Osteoblast (primary cell): Measurements from ENCODE around the gene IL27RA. TPM values are rescaled to one million over a fixed set of nuclear protein-coding genes. Genes with fewer than 3 reads are reported as not detected.

Experiments used
- DNase-seq: peaks from one replicate; pipeline ENCODE4 v3.0.0; 2011; ENCODE audit warnings: low spot score, mixed read lengths; ENCODE audit not compliant: insufficient read length; ENCODE audit errors: missing footprints
- H2AFZ ChIP-seq: 2 replicates; pipeline ENCODE4 v1.6.0; 2011; ENCODE audit warnings: mild to moderate bottlenecking, low read length
- H3K27ac ChIP-seq: 2 replicates; pipeline ENCODE4 v1.5.1; 2011; ENCODE audit warnings: mild to moderate bottlenecking, low read depth, low read length, moderate library complexity
- H3K27me3 ChIP-seq: 2 replicates; pipeline ENCODE4 v1.6.0; 2012; ENCODE audit warnings: mild to moderate bottlenecking, control low read depth, inconsistent platforms, low read length, moderate library complexity; ENCODE audit not compliant: insufficient read depth
- H3K36me3 ChIP-seq: 2 replicates; pipeline ENCODE4 v1.5.1; 2011; ENCODE audit warnings: mild to moderate bottlenecking, low read length, control low read depth, moderate library complexity; ENCODE audit not compliant: insufficient read depth
- H3K4me1 ChIP-seq: 2 replicates; pipeline ENCODE4 v1.5.1; 2011; ENCODE audit warnings: mild to moderate bottlenecking, low read length, control low read depth, moderate library complexity; ENCODE audit not compliant: insufficient read depth
- H3K4me2 ChIP-seq: 2 replicates; pipeline ENCODE4 v1.6.0; 2011; ENCODE audit warnings: mild to moderate bottlenecking, low read length; ENCODE audit not compliant: insufficient read depth
- H3K4me3 ChIP-seq: fragments of 200-600 bp; sonication (generic); 3 replicates; pipeline ENCODE4 v1.5.1; 2012; ENCODE audit warnings: mild to moderate bottlenecking, low read length, inconsistent platforms; ENCODE audit not compliant: insufficient read depth
- H3K79me2 ChIP-seq: 2 replicates; pipeline ENCODE4 v1.6.0; 2012; ENCODE audit warnings: mild to moderate bottlenecking, low read length, control low read depth, inconsistent platforms; ENCODE audit not compliant: insufficient read depth
- H3K9me3 ChIP-seq: 2 replicates; pipeline ENCODE4 v1.5.1; 2011; ENCODE audit warnings: low read depth, low read length, control low read depth
- H4K20me1 ChIP-seq: 2 replicates; pipeline ENCODE4 v1.6.0; 2012; ENCODE audit warnings: mild to moderate bottlenecking, low read length, control low read depth; ENCODE audit not compliant: insufficient read depth
- CTCF ChIP-seq: IDR thresholded peaks from 2 replicates; pipeline ENCODE4 v1.5.1; 2011; ENCODE audit warnings: mild to moderate bottlenecking, low read depth, low read length, moderate library complexity; ENCODE audit errors: extremely low read depth
- total RNA-seq: library from RNA; depleted of rRNA; stranded (reverse); fragments of >200 nt; gene quantifications from 2 replicates; pipeline ENCODE4 v1.2.3, GENCODE V29; 2012

IL27RA gene
- total RNA-seq, 1 donor: 1.1 TPM

GRCh38 chr19:14052470-14052869 lies 20.9 kb downstream of the IL27RA start:
- Histone ChIP-seq H3K4me3 (no peak overlapping the region), H4K20me1 (no peaks in the 10 kb centered on the region), H3K4me2 (no peak overlapping the region), H3K27ac (no peak overlapping the region), H3K4me1 (no peaks in the 10 kb centered on the region), H3K9me3 (no peaks in the 10 kb centered on the region), H3K36me3 (no peaks in the 10 kb centered on the region), H2AFZ (no peak overlapping the region), H3K79me2 (no peaks in the 10 kb centered on the region), H3K27me3 (no peaks in the 10 kb centered on the region)
- DNase-seq: no peak
- no peak for TF ChIP-seq CTCF

- Histone ChIP-seq H3K4me2 (no peak overlapping the region), H3K9me3 (no peaks in the 10 kb centered on the region)
Measured at GRCh38 chr19:14053032-14053431, 21.5 kb downstream of the IL27RA start.

GRCh38 chr19:14053500-14053899 lies 21.9 kb downstream of the IL27RA start:
- no peak overlapping the region for H2AFZ ChIP-seq

More at GRCh38 chr19:14053032-14053431, 21.5 kb downstream of the IL27RA start:
- H3K4me1 ChIP-seq: no peaks in the 10 kb centered on the region
- DNase-seq: peak; percentile 49
- no peaks in the 10 kb centered on the region for H3K79me2 ChIP-seq
- no peak overlapping the region for H3K27ac ChIP-seq
- H3K36me3 ChIP-seq: no peaks in the 10 kb centered on the region
- H4K20me1 ChIP-seq: no peaks in the 10 kb centered on the region
- H3K4me3 ChIP-seq: no peak overlapping the region
- no peak overlapping the region for H2AFZ ChIP-seq
- TF ChIP-seq CTCF: no peak
- H3K27me3 ChIP-seq: peaks cover 2% of the 10 kb centered on the region

GRCh38 chr19:14054099-14054498 lies 22.5 kb downstream of the IL27RA start:
- Histone ChIP-seq H3K79me2 (no peaks in the 10 kb centered on the region), H3K27ac (no peak overlapping the region), H3K9me3 (no peaks in the 10 kb centered on the region), H2AFZ (no peak overlapping the region), H3K4me3 (no peak overlapping the region), H3K27me3 (peaks cover 13% of the 10 kb centered on the region), H3K4me1 (no peaks in the 10 kb centered on the region), H4K20me1 (no peaks in the 10 kb centered on the region), H3K4me2 (no peak overlapping the region), H3K36me3 (no peaks in the 10 kb centered on the region)
- no peak for TF ChIP-seq CTCF
- peak; percentile 43 for DNase-seq

More at GRCh38 chr19:14053500-14053899, 21.9 kb downstream of the IL27RA start:
- Histone ChIP-seq H4K20me1 (no peaks in the 10 kb centered on the region), H3K9me3 (no peaks in the 10 kb centered on the region), H3K4me2 (no peak overlapping the region), H3K4me1 (no peaks in the 10 kb centered on the region), H3K79me2 (no peaks in the 10 kb centered on the region), H3K27me3 (peaks cover 7% of the 10 kb centered on the region), H3K36me3 (no peaks in the 10 kb centered on the region), H3K27ac (no peak overlapping the region), H3K4me3 (no peak overlapping the region)
- no peak for DNase-seq
- no peak for TF ChIP-seq CTCF
